Measurements from ENCODE around the gene NR2C2AP.

DNA sequence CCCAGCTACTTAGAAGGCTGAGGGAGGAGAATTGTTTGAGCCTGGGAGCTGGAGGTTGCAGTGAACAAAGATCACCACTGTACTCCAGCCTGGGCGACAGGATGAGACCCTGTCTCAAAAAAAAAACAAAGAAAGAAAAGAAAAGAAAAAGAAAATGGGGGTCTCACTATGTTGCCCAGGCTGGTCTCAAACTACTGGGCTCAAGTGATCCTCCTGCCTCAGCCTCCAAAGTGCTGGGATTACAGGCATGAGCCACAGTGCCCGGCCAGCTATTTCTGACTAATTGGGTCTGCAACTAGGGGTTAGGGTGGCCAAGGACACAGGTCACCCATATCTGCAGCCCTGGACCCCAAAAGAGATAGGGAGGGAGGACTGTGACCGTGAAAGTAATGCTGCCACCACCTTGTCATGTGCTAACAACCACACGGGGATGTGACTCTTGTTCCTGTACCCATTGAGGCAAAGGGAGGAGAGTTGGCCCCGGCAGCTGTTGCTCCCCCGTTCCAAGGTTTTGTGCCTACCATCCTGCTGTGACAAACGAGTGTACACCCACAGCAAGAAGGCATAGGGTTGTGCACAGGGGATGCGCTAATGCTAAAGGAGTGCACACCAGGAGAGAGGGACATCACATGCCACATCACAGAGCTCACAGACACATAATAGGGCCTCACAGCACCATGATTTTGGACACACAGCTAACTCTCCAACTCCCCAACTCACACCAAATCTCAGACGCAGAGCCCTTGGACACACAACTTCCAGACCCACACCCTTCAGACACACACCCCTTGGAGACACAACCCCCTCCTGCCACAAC lies 33.8 kb downstream of the NR2C2AP start:
- TF ChIP-seq CTCF (conservative IDR thresholded peaks at IDR 0.05 in 1 of 2, IDR thresholded peaks at IDR 0.05 in 1 of 2; ENCODE audit: low read depth in 1 of 2, low read length in 2 of 2) (no peak), EZH2 (IDR thresholded peaks at IDR 0.05; ENCODE audit: low read length, missing control alignments) (no peak)
